Testis (tissue), 2 donors: ENCODE results near the gene DSN1.

Experiments used
- POLR2A ChIP-seq: fragments of 450-650 bp; IDR thresholded peaks from one replicate; pipeline ENCODE4 v1.6.1; 2017; ENCODE audit warnings: antibody characterized with exemption, mild to moderate bottlenecking, moderate library complexity
- TF ChIP-seq, protein P1 (sequence below), 3 experiments: fragments of 450-650 bp in 2 of 3; fragments of 200-600 bp in 1 of 3; sonication (generic) in 1 of 3; IDR thresholded peaks; one replicate each; pipeline ENCODE4 v1.5.1; 2016 to 2019; ENCODE audit warnings: antibody characterized with exemption in 3 of 3, mild to moderate bottlenecking in 2 of 3, moderate library complexity in 1 of 3

DNA sequence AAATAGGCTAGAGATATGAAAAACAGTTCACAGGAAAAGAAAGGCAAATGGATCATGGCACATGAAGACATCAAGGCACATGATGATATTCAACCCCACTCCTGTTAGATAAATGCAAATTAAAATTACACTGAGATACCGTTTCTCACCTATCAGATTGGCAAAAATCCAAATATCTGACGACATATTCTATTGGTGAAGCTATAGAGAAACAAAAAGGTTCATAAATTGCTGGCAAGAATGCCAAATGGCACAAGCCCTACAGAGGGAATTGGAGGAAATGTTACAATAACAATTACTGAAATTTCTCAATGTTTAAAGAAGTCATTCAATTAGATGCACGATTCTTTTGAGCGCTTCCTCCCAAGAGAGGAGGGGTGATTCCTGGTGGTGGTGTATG, 45.3 kb upstream of the DSN1 start:
- TF ChIP-seq POLR2A, result no peak
- TF ChIP-seq, protein P1, sequence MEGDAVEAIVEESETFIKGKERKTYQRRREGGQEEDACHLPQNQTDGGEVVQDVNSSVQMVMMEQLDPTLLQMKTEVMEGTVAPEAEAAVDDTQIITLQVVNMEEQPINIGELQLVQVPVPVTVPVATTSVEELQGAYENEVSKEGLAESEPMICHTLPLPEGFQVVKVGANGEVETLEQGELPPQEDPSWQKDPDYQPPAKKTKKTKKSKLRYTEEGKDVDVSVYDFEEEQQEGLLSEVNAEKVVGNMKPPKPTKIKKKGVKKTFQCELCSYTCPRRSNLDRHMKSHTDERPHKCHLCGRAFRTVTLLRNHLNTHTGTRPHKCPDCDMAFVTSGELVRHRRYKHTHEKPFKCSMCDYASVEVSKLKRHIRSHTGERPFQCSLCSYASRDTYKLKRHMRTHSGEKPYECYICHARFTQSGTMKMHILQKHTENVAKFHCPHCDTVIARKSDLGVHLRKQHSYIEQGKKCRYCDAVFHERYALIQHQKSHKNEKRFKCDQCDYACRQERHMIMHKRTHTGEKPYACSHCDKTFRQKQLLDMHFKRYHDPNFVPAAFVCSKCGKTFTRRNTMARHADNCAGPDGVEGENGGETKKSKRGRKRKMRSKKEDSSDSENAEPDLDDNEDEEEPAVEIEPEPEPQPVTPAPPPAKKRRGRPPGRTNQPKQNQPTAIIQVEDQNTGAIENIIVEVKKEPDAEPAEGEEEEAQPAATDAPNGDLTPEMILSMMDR (IDR thresholded peaks at IDR 0.05), result no peak
